Measurements from ENCODE around the gene SORL1.

SORL1 gene

GRCh38 chr11:121525376-121525775 lies 73.3 kb downstream of the SORL1 start:
- no peak for TF ChIP-seq CTCF (conservative IDR thresholded peaks at IDR 0.05; ENCODE audit: control insufficient read depth, insufficient read depth, low read depth, low read length)
- H3K4me3 ChIP-seq (ENCODE audit: control insufficient read depth, low read depth, low read length) = no peak overlapping the region
- no peak for DNase-seq (ENCODE audit: low read depth)

GRCh38 chr11:121530257-121530656 lies 78.1 kb downstream of the SORL1 start:
- no peak for DNase-seq (ENCODE audit: low read depth)
- no peak overlapping the region for H3K4me3 ChIP-seq (ENCODE audit: control insufficient read depth, low read depth, low read length)
- TF ChIP-seq CTCF (conservative IDR thresholded peaks at IDR 0.05; ENCODE audit: control insufficient read depth, insufficient read depth, low read depth, low read length) = no peak

GRCh38 chr11:121533601-121534000 lies 81.5 kb downstream of the SORL1 start:
- DNase-seq (ENCODE audit: low read depth) = no peak
- H3K4me3 ChIP-seq (ENCODE audit: control insufficient read depth, low read depth, low read length) = no peak overlapping the region
- no peak for TF ChIP-seq CTCF (conservative IDR thresholded peaks at IDR 0.05; ENCODE audit: control insufficient read depth, insufficient read depth, low read depth, low read length)

GRCh38 chr11:121534131-121535093 lies 82.3 kb downstream of the SORL1 start:
- no peak overlapping the region for H3K4me3 ChIP-seq (ENCODE audit: control insufficient read depth, low read depth, low read length)
- DNase-seq (ENCODE audit: low read depth) = peak; percentile 59
- peak; percentile 67 for TF ChIP-seq CTCF (conservative IDR thresholded peaks at IDR 0.05; ENCODE audit: control insufficient read depth, insufficient read depth, low read depth, low read length)

- TF ChIP-seq CTCF (conservative IDR thresholded peaks at IDR 0.05; ENCODE audit: control insufficient read depth, insufficient read depth, low read depth, low read length) = no peak
- no peak overlapping the region for H3K4me3 ChIP-seq (ENCODE audit: control insufficient read depth, low read depth, low read length)
- DNase-seq (ENCODE audit: low read depth) = peak; percentile 53
These were observed 83.1 kb downstream of the SORL1 start for GRCh38 chr11:121535129-121535796.

- no peak for DNase-seq (ENCODE audit: low read depth)
- H3K4me3 ChIP-seq (ENCODE audit: control insufficient read depth, low read depth, low read length) = no peak overlapping the region
- no peak for TF ChIP-seq CTCF (conservative IDR thresholded peaks at IDR 0.05; ENCODE audit: control insufficient read depth, insufficient read depth, low read depth, low read length)
These were observed 84.0 kb downstream of the SORL1 start for GRCh38 chr11:121536126-121536525.

Data from fibroblast of mammary gland (primary cell).